H1 (cell line): ENCODE measurements around the gene MARCHF3. TPM values are rescaled to one million over a fixed set of nuclear protein-coding genes. Genes with fewer than 3 reads are reported as not detected.

Experiments used
- CTCF ChIA-PET: fragments of 300-600 bp; sonication (Branson Sonifier 250); formaldehyde crosslinking; loops from one replicate; lab custom pipeline; 2021; ENCODE audit not compliant: partially characterized antibody; lab: Charles Lee
- POLR2A ChIA-PET: fragments of 300-600 bp; sonication (Branson Sonifier 250); formaldehyde crosslinking; loops from one replicate; lab custom pipeline; 2021; ENCODE audit warnings: inconsistent platforms; ENCODE audit not compliant: partially characterized antibody; lab: Charles Lee
- DNase-seq, 2 experiments: peaks; one replicate each; pipeline versions ENCODE4 v3.0.0 to v3.0.0-alpha.2; 2010 to 2022; ENCODE audit warnings: low spot score in 2 of 2, low read depth in 1 of 2, mixed read lengths in 1 of 2
- FAIRE-seq: peaks from 2 replicates; lab custom pipeline; 2011; peaks lifted over from hg19 to GRCh38; lab: Jason Lieb, UNC
- H2AFZ ChIP-seq: 2 replicates; pipeline ENCODE4 v1.8.1; 2012; ENCODE audit warnings: low read length, inconsistent platforms
- H2AK5ac ChIP-seq: 2 replicates; pipeline ENCODE4 v1.6.1; 2013; ENCODE audit warnings: low read depth, low read length
- H2BK120ac ChIP-seq: replicated peaks from 2 replicates; pipeline ENCODE3; 2013; ENCODE audit warnings: low read depth, low read length, inconsistent platforms
- H2BK12ac ChIP-seq: 2 replicates; pipeline ENCODE4 v1.6.1; 2013; ENCODE audit warnings: low read depth, low read length
- H2BK15ac ChIP-seq: 2 replicates; pipeline ENCODE4 v1.6.1; 2013; ENCODE audit warnings: low read length
- H2BK20ac ChIP-seq: 2 replicates; pipeline ENCODE4 v1.6.1; 2013; ENCODE audit warnings: low read length
- H2BK5ac ChIP-seq: 2 replicates; pipeline ENCODE4 v1.6.1; 2013; ENCODE audit warnings: low read depth, low read length
- H3K14ac ChIP-seq: 2 replicates; pipeline ENCODE4 v1.6.1; 2013; ENCODE audit warnings: inconsistent platforms; ENCODE audit not compliant: insufficient read length
- H3K18ac ChIP-seq: 2 replicates; pipeline ENCODE4 v1.6.1; 2013; ENCODE audit warnings: low read length; ENCODE audit errors: extremely low read depth
- H3K23ac ChIP-seq: 2 replicates; pipeline ENCODE4 v1.6.1; 2013; ENCODE audit warnings: inconsistent platforms; ENCODE audit not compliant: insufficient read length
- H3K23me2 ChIP-seq: 2 replicates; pipeline ENCODE4 v1.6.1; 2013; ENCODE audit warnings: low read depth, low read length
- H3K27ac ChIP-seq: 2 replicates; pipeline ENCODE4 v1.6.1; 2011; ENCODE audit warnings: low read depth, low read length, inconsistent platforms
- H3K27me3 ChIP-seq, 4 experiments: replicated peaks in 1 of 4; 1 replicate in 1 of 4; 2 replicates in 3 of 4; pipeline versions ENCODE4 v1.6.1 to v1.8.1; 2011 to 2013; ENCODE audit warnings: low read length in 3 of 4, mild to moderate bottlenecking in 3 of 4, inconsistent platforms in 2 of 4, mixed read lengths in 2 of 4, moderate library complexity in 1 of 4; ENCODE audit not compliant: control insufficient read depth in 3 of 4, insufficient read depth in 3 of 4; ENCODE audit errors: extremely low read depth in 1 of 4
- H3K36me3 ChIP-seq, 4 experiments: 2 replicates each; pipeline versions ENCODE4 v1.6.1 to v1.8.1; 2011 to 2013; ENCODE audit warnings: mild to moderate bottlenecking in 4 of 4, low read length in 3 of 4, moderate library complexity in 2 of 4, control low read depth in 1 of 4, inconsistent platforms in 1 of 4; ENCODE audit not compliant: insufficient read depth in 4 of 4, control insufficient read depth in 2 of 4
- H3K4ac ChIP-seq: replicated peaks from 2 replicates; pipeline ENCODE3; 2013; ENCODE audit warnings: low read length, low read depth, mixed read lengths, inconsistent platforms; ENCODE audit not compliant: insufficient read length
- H3K4me1 ChIP-seq, 4 experiments: replicated peaks in 1 of 4; 1 replicate in 1 of 4; 2 replicates in 3 of 4; pipeline versions ENCODE4 v1.6.1 to v1.8.1; 2011 to 2013; ENCODE audit warnings: low read length in 3 of 4, inconsistent platforms in 2 of 4, mixed read lengths in 1 of 4; ENCODE audit not compliant: insufficient read depth in 4 of 4, control insufficient read depth in 3 of 4
- H3K4me2 ChIP-seq, 2 experiments: 2 replicates each; pipeline versions ENCODE4 v1.6.1 to v1.8.1; 2011 to 2013; ENCODE audit warnings: low read depth in 2 of 2, low read length in 2 of 2, control low read depth in 1 of 2, inconsistent platforms in 1 of 2, mild to moderate bottlenecking in 1 of 2; ENCODE audit not compliant: insufficient read depth in 1 of 2
- H3K4me3 ChIP-seq, 4 experiments: fragments of 200-600, 300-600 bp in 1 of 4; sonication (generic), shearing (Covaris generic), sonication (Bioruptor Twin) in 1 of 4; 2 replicates each; pipeline versions ENCODE4 v1.5.1 to v1.8.1; 2011 to 2016; ENCODE audit warnings: low read length in 4 of 4, low read depth in 3 of 4, control low read depth in 2 of 4, inconsistent platforms in 2 of 4, mild to moderate bottlenecking in 2 of 4, mixed read lengths in 1 of 4, moderate library complexity in 1 of 4; ENCODE audit not compliant: insufficient read depth in 2 of 4; ENCODE audit errors: extremely low read depth in 1 of 4
- H3K56ac ChIP-seq: replicated peaks from 2 replicates; pipeline ENCODE3; 2013; ENCODE audit warnings: low read depth, mild to moderate bottlenecking, mixed read lengths, low read length, inconsistent platforms; ENCODE audit not compliant: insufficient read length
- H3K79me1 ChIP-seq: 2 replicates; pipeline ENCODE4 v1.6.1; 2013; ENCODE audit warnings: low read depth, low read length, control low read depth
- H3K79me2 ChIP-seq, 2 experiments: 2 replicates each; pipeline versions ENCODE4 v1.6.1 to v1.8.1; 2012 to 2013; ENCODE audit warnings: low read length in 2 of 2, mild to moderate bottlenecking in 2 of 2, inconsistent platforms in 1 of 2; ENCODE audit not compliant: insufficient read depth in 2 of 2, control insufficient read depth in 1 of 2
- H3K9ac ChIP-seq, 4 experiments: replicated peaks in 1 of 4; 1 replicate in 1 of 4; 2 replicates in 3 of 4; pipeline versions ENCODE4 v1.6.1 to v1.8.1; 2011 to 2013; ENCODE audit warnings: low read depth in 3 of 4, low read length in 3 of 4, control low read depth in 2 of 4, mild to moderate bottlenecking in 2 of 4, moderate library complexity in 2 of 4, inconsistent platforms in 1 of 4; ENCODE audit errors: extremely low read depth in 1 of 4
- H3K9me3 ChIP-seq, 2 experiments: 2 replicates each; pipeline versions ENCODE4 v1.6.1 to v1.8.1; 2012 to 2013; ENCODE audit warnings: mild to moderate bottlenecking in 2 of 2, moderate library complexity in 2 of 2, control low read depth in 1 of 2, inconsistent platforms in 1 of 2, low read depth in 1 of 2, low read length in 1 of 2, mixed read lengths in 1 of 2; ENCODE audit not compliant: insufficient read depth in 2 of 2
- H4K20me1 ChIP-seq, 2 experiments: replicated peaks in 1 of 2; 2 replicates each; pipeline versions ENCODE3 to v1.8.1; 2011 to 2013; ENCODE audit warnings: inconsistent platforms in 2 of 2, low read length in 2 of 2, mild to moderate bottlenecking in 1 of 2; ENCODE audit not compliant: insufficient read depth in 2 of 2, control insufficient read depth in 1 of 2
- H4K5ac ChIP-seq: 2 replicates; pipeline ENCODE4 v1.6.1; 2013; ENCODE audit warnings: low read length, low read depth, mixed read lengths, inconsistent platforms; ENCODE audit not compliant: insufficient read length
- H4K8ac ChIP-seq: 2 replicates; pipeline ENCODE4 v1.8.0; 2013; ENCODE audit warnings: mild to moderate bottlenecking, moderate library complexity, low read length, inconsistent platforms; ENCODE audit not compliant: insufficient read depth; ENCODE audit errors: extremely low read depth
- H4K91ac ChIP-seq: replicated peaks from 2 replicates; pipeline ENCODE3; 2013; ENCODE audit warnings: low read length, mixed read lengths, inconsistent platforms; ENCODE audit not compliant: insufficient read length
- CTBP2 ChIP-seq: IDR thresholded peaks from 2 replicates; pipeline ENCODE4 v1.7.0; 2011; ENCODE audit warnings: borderline replicate concordance, mild to moderate bottlenecking, moderate library complexity, mixed read lengths, low read length; ENCODE audit not compliant: insufficient read depth, insufficient read length
- KDM1A ChIP-seq: fragments of 200-600, 300-600 bp; sonication (generic); IDR thresholded peaks from 2 replicates; pipeline ENCODE4 v1.7.1; 2016; ENCODE audit warnings: mild to moderate bottlenecking, low read length, borderline replicate concordance
- MAFK ChIP-seq: IDR thresholded peaks from 2 replicates; pipeline ENCODE4 v1.6.1; 2012; ENCODE audit warnings: low read depth, mild to moderate bottlenecking, improper control_type of control experiment, low read length
- NANOG ChIP-seq: IDR thresholded peaks from 2 replicates; pipeline ENCODE4 v1.6.1; 2011; ENCODE audit warnings: low read length, low read depth, mild to moderate bottlenecking, inconsistent platforms; ENCODE audit not compliant: insufficient read depth, poor library complexity, severe bottlenecking
- NRF1 ChIP-seq: IDR thresholded peaks from 2 replicates; pipeline ENCODE4 v1.6.1; 2011; ENCODE audit warnings: mild to moderate bottlenecking, low read depth, low read length, improper control_type of control experiment
- RNF2 ChIP-seq: fragments of 200-900, 300-1000 bp; sonication (generic); IDR thresholded peaks from 2 replicates; pipeline ENCODE4 v1.7.1; 2016; ENCODE audit warnings: borderline replicate concordance, low read depth, mild to moderate bottlenecking, antibody characterized with exemption, low read length; ENCODE audit not compliant: poor library complexity, severe bottlenecking; ENCODE audit errors: missing control alignments
- SRF ChIP-seq: IDR thresholded peaks from 2 replicates; pipeline ENCODE4 v1.6.1; 2011; ENCODE audit warnings: mild to moderate bottlenecking, low read depth, low read length, moderate library complexity
- TBP ChIP-seq: IDR thresholded peaks from 2 replicates; pipeline ENCODE4 v1.6.1; 2011; ENCODE audit warnings: low read depth, low read length, improper control_type of control experiment
- TEAD4 ChIP-seq: IDR thresholded peaks from 2 replicates; pipeline ENCODE4 v1.6.1; 2012; ENCODE audit warnings: low read depth, low read length, inconsistent platforms, mixed read lengths
- USF2 ChIP-seq: IDR thresholded peaks from 2 replicates; pipeline ENCODE4 v1.6.1; 2011; ENCODE audit warnings: low read length, improper control_type of control experiment
- WGBS, 2 experiments: shearing (Covaris generic) in 1 of 2; methylation state at CpG; one replicate each; pipeline versions ENCODE4 v1.1.6 to v1.1.7; 2013 to 2015; ENCODE audit warnings: low lambda C conversion rate in 2 of 2, mixed read lengths in 2 of 2, inconsistent platforms in 1 of 2, low coverage in 1 of 2, missing lambda C conversion rate in 1 of 2; ENCODE audit not compliant: insufficient replicate concordance in 2 of 2, insufficient coverage in 1 of 2, insufficient read length in 1 of 2; ENCODE audit errors: extremely low coverage in 1 of 2, missing lambda C conversion rate in 1 of 2; 5-methylcytosine and 5-hydroxymethylcytosine counted together
- polyA plus RNA-seq, 7 experiments: library from polyadenylated mRNA; depleted of rRNA in 3 of 7; stranded (reverse) in 5 of 7; unstranded in 2 of 7; fragments of >200 nt in 5 of 7; fragments of 200-250 nt in 2 of 7; gene quantifications; 1 replicate in 5 of 7; 2 replicates in 1 of 7; 4 replicates in 1 of 7; pipeline versions ENCODE4 v1.2.1 to v1.2.3, GENCODE V29; 2011 to 2013; ENCODE audit warnings: missing spikeins in 2 of 7, mixed read lengths in 2 of 7
- total RNA-seq: library from RNA; stranded (reverse); fragmentation: NEBNext Ultra II Directional; extraction: Animal tissue kit (Norgen Biotek cat#: 25700); gene quantifications from 2 replicates; pipeline ENCODE4 v1.2.1, GENCODE V29; 2021

The MARCHF3 gene
- total and polyA plus RNA-seq, 2 of the 8 experiments (the other 6 are each of a cell fraction or from before 2014, with no cell fraction given): 12.0 to 16.9 TPM

GRCh38 chr5:126858441-126858840 is 171.9 kb downstream of the MARCHF3 start:
- Histone ChIP-seq H2BK12ac (no peak overlapping the region), H3K36me3 (peaks cover 0 to 10% (median 2%) of the 10 kb centered on the region in 4 experiments; a peak in 3 of 8 replicates), H3K14ac (no peak overlapping the region), H3K23ac (no peak overlapping the region), H4K5ac (no peak overlapping the region), H4K8ac (no peak overlapping the region; the same call in 1 of the 2 replicates), H3K27me3 (no peaks in the 10 kb centered on the region), H3K56ac (no peak overlapping the region), H3K4ac (no peak overlapping the region), H3K79me2 (no peaks in the 10 kb centered on the region), H3K9ac (no peak overlapping the region), H4K91ac (no peak overlapping the region), H3K4me3 (no peak overlapping the region), H2BK5ac (peak overlapping the region; percentile 44; the same call in 1 of the 2 replicates), H2AK5ac (no peak overlapping the region), H3K23me2 (no peaks in the 10 kb centered on the region), H3K4me2 (no peak overlapping the region), H2AFZ (no peak overlapping the region), H3K18ac (no peak overlapping the region), H2BK120ac (no peak overlapping the region), H3K27ac (no peak overlapping the region), H3K9me3 (peaks cover 0 to 4% of the 10 kb centered on the region in 2 experiments; a peak in 1 of 4 replicates), H2BK20ac (no peak overlapping the region), H2BK15ac (peak overlapping the region; percentile 55; the same call in 1 of the 2 replicates), H3K79me1 (no peaks in the 10 kb centered on the region; the same call in 1 of the 2 replicates), H3K4me1 (peaks cover 0 to 3% (median 1%) of the 10 kb centered on the region in 4 experiments; a peak in 4 of 7 replicates), H4K20me1 (no peaks in the 10 kb centered on the region)
- peak; percentile 34 to 46 for DNase-seq
- CTCF ChIA-PET: interaction anchor here (0.7 to 0.8 kb wide), 2 partner anchors 24 to 84 kb away, joined by 3 to 4 read pairs; no protein-coding TSS in a partner anchor
- POLR2A ChIA-PET: no interaction called here
- no peak for FAIRE-seq
- 81% methylated on average over 11 of the region's 11 CpGs; no CpG with 5 or more reads in 1 of the 2 experiments for WGBS, 2 experiments
- TF ChIP-seq TBP (no peak), CTBP2 (no peak), KDM1A (no peak), SRF (no peak), RNF2 (no peak), NRF1 (no peak), TEAD4 (peak; percentile 90), USF2 (0 out of 2 replicates have a peak, but pooled peaks have one; percentile 9), NANOG (no peak), MAFK (no peak)
